ENCODE data around the gene KCNN2.
A peak's percentile ranks its signal among the peaks of the same experiment; 100 is the strongest.

Gene KCNN2

DNA sequence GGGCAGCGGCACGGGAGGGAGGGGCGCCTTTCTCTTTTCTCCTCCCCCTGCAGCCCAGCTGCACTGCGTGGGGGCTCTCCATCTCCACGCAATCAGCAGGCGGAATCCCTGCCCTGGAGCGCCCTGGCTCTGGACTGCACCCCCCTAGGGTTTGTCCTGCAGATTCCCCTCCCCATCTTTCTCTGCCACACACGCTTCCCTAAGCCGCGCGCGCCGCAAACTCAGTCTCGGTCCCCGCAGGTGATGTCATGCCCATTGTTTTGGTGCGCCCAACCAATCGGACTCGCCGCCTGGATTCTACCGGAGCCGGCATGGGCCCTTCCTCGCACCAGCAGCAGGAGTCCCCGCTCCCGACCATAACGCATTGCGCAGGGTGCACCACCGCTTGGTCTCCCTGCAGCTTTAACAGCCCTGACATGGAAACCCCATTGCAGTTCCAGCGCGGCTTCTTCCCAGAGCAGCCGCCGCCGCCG is at the start of gene KCNN2:
KCNN2 (plus strand) TSS at position 347 of the 473 bp plus-strand sequence; CDS start at position 417, 70 bp downstream.
- peak; percentile 10 for DNase-seq

DNA sequence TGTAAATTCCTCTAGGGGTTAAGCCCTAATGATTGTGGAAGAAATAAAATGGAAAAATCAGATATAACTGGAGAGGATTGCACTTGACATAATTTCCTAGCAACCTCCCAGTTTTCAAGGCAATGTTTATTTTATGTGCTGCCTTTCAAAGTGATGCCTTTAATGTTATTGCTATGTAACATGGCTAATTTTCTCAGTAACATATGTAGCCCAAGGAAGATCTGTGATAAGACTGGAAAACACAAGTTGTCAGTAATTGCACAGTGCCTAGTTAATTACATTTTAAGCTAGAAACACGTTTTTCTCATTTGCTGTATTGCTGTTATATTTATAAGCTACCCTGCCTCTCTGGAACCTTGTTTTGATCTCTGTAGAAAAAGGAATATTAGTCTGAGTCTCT is 49.2 kb upstream of the KCNN2 start:
- DNase-seq, result no peak

DNA sequence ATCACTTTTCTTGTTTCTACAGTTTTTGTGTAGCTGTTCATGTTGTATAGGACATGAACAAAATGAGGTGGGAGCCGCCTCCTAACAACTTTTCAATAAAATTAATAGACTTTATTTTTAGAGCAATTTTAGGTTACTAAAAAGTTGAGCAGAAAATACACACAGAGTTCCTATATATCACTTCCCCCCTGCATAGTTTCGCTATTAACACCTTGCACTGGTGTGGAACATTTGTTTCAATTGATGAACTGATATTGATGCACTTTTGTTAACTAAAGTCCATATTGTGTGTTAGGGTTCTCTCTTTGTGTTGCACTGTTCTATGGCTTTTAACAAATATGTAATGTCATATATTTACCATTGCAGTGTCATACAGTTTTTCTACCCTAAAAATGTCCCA is 47.8 kb upstream of the KCNN2 start:
- no peak for DNase-seq

DNA sequence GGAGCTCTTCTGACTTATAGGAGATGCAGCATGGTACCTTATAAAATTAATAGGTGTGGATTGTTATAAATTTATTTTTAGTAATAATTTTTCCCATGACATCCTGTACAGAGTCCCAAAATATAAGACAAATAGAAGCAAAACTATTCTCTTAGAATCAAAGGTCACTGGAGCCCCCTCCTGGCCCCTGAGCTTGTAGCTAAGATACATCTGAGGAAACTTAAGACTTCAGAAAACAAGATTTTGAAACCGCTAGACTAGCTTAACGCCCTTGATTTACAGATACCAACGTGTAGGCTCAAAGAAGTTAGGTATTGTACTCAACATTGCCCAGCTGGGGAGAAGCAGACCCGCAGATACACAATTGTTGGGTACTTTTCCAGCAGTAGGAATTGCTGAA is 45.7 kb upstream of the KCNN2 start:
- DNase-seq, result no peak

DNA sequence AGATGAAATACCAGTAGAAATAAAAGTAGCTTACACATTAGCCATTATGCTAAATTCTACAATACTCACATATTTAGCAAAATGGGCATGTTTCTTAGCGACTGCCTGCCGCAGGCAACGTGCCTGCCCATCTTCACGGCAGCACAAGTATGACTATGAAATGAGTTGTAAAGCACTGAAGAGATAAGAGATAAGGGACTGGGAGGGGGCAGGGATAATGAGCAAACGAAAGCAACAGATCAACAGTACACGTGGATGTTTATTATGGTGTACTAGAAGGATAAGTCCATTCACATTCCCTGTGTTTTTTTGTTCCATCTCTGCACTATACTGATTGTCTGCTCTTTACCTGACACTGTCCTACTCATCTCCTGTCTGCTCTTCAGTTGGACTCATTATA is 44.1 kb upstream of the KCNN2 start:
- DNase-seq, result no peak

DNA sequence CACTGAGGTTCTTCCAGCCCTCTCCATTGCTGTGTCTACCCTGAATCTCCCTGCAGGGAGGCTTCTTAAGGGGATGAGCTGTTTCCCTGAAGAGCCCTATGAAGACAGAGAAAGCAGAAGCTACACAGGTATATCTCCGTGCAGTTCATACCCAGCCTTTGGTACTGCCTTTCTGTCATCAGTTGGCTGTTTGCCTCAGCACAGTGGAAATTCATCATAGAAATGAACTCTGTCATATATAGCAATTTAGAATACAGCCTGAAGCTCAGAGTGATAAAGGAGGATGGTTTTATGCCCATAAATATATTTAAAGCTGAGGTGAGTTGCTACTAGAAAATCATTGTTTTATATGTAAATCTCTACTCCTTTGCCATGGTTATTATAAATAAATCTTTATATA is 42.6 kb upstream of the KCNN2 start:
- no peak for DNase-seq

DNA sequence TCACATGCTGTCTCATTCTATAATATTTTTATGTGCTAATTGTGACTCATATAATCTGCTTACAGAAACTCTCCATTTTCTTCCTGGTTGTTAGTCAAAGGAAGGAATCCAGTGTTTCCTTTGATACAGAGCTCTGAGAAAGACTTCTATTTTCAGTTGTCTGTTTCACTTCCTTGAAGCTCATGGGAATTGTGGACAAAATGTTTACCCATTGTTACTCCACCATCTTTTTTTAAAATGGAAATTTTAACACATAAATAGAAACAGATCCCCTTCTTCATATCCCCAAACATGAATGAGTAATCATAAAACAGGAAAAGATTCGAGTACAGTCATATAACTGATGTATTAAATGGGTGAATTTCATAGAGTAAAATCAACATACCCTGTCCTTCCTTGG is 42.0 kb upstream of the KCNN2 start:
- DNase-seq, result no peak

DNA sequence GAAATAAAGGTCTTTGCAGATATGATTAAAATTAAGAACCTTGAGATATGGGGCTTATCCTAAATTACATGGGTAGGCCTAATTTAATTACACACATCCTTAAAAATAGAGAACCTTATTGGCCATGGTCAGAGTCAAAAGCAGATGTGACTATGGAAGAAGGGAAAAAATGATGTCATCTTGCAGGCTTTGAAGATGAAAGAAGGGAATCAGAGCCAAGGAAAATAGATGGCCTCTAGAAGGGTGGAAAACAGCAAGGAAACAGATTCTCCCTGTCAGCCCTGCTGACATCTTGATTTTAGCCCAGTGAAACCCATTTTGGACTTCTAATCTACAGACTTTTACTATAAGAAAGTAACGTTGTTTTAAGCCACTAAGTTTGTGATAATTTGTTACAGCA is 37.6 kb upstream of the KCNN2 start:
- DNase-seq, result no peak

DNA sequence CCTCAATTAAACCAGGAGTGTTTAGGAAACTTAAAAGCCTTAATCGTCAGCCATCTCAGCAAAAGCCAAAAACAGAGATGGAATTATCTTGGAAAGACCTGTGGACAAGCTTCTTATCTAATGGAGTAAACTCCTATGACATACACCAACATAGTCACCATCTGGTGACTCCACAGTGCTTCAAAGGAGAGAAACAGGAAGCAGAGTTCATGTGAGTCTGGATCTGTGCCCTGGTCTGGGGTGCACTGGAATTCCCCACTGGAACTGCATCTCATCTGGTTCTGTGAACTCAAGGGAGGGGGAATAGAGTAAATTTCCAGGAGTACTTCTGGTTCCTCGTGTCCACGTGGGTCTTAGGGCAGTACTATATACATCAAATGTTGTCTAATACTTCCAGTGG is 36.3 kb upstream of the KCNN2 start:
- no peak for DNase-seq

DNA sequence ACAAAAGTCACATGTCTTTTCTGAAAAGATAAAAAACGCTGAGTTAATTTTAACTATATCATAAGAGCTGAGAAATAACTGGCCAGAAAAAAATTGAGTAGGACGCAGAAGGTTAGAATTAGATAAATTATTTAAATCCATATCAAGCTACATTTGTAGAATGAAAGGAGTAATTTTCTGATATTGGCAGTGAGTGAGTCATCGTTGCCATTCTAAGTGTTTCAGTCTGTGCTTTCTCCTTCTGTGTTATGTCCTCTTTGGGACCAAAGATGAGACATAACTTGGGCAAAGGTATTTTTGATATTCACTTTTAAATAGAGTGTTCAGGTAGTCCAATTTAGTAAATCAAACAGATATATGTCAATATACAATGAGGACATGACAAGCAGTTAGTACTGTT is 34.4 kb upstream of the KCNN2 start:
- DNase-seq, result no peak

DNA sequence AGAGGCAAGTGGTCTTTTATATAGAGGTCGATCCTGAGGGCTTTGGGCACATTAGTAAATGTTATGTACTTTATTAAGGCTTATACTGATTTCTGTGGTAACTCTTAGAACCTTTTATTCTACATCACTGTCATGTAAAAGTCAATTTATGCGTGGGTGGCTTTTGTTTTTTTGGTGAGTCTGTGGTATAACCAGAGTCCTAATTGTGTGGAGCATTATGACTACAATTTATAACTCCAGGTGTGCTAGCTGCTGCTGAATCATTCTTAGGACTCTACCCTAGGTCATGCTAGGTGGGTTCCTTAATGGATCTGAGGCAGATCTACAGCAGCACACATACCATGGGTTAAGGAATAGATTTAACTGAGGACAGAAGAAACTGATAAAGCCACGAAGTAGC is 33.9 kb upstream of the KCNN2 start:
- no peak for DNase-seq

DNA sequence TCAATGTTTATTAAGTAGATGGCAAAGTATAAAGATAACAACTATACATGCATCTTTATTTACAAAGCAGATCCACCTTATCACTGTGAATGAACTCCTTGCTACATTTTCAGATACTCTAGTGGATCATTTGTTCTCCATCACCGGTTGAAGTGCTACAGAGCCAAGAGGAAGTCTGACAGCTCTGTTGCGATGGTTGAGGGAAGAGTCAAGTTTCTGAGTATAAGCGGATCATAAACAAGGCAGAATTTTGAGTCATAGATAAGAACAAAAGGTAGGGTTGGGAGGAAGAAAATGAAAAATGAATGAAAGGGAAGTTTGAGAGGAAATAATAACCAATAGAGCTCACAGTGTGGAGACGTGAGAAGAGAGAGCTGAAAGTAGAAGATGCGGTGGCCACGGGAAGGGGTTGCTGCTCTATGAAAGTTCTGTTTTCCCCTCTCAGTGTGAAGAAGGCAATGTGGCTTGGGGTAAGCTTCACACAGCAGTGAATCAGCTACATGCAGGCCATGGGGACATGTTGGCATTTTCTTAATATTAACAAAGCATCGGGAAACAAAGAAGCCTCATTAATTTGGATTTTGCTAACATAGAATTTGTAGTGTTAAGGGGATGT is 30.8 kb upstream of the KCNN2 start:
- DNase-seq, result no peak

DNA sequence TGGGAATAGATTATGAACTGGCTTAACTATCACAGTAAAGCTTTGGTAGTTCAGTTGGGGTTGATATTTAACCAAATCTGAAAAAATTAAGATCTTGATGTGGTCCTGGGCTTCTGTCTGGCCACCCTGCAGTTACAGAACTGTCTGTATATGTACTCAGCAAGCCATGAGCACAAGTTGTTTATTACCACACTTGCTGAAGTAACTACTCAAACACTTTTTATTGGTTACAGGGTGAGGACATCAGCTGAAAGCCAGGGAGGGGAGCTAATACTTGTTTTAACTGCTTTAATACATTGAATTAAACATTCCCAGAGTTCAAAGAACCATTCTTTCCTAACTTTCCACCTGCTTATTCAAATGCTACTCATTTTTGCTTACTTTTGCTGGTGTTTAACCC is 29.4 kb upstream of the KCNN2 start:
- no peak for DNase-seq

DNA sequence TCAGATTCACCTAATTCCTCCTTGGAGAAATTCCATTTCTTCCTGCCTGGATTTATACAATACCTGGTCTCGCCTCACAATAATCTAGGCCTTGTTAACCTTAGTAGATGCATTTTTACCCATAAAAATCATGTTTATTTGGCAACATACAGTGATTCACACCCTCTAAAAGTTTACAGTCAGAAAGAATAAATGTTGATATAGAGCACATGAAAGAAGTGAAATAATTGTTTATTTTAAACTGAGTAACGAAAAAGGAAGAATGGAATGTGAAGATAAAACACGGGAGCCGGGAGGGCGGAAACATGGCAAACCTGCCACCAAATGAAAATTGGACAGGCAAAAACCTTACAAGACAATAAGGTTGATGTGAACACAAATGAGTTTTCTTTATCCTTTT is 28.9 kb upstream of the KCNN2 start:
- no peak for DNase-seq

DNA sequence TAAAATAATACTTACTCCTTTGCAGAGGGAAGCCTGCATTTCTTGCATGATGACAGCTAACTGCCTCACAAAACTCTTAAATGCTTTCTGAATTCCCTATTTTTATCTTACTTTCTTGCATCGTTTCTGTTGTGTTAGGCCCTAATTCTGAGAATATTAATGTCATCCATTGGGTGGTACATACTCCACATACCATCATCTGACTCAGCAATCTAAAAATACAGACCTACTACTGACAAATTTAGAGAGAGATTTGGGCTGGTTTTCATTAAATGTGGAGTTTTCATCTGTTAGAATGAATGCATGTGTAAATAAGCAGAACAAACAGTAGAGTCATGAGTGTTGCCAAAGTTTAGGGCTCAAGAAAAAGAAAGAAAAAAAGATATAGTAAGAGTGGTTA is 26.5 kb upstream of the KCNN2 start:
- DNase-seq, result no peak

DNA sequence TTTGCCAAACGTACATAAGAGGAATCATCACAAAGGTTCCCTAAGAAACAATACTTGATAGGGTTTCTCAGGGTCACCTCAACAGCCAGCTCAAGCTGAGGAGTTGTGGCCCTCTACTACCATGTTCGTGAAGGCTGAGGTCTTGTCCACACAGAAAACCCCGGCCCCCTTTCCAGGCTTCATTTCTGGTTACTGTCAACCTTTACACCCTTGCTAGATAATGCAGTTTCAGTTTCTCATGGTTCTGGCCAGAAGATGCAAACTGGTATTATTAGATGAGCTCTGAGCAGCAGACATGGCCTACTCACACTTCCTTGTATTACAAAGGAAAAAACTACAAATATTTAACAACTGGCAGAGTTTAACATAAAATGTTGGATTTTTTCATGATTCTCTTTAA is 22.8 kb upstream of the KCNN2 start:
- no peak for DNase-seq

DNA sequence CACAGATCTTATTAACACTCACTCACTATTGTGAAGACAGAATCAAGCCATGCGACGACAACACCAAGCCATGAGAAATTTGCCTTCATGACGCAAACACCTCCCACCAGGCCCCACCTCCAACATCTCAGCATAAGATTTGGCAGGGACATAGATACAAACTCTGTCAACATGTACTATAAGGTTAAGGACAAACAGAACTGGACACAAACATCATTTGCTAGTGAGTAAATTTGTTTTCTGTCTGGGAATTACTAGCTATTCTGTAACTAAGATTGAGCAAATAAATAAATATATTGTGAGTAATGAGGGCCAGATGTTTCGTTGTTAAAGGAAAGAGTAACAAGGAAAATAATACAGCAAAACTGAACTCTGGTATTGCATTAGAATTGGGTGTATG is 15.7 kb upstream of the KCNN2 start:
- no peak for DNase-seq

DNA sequence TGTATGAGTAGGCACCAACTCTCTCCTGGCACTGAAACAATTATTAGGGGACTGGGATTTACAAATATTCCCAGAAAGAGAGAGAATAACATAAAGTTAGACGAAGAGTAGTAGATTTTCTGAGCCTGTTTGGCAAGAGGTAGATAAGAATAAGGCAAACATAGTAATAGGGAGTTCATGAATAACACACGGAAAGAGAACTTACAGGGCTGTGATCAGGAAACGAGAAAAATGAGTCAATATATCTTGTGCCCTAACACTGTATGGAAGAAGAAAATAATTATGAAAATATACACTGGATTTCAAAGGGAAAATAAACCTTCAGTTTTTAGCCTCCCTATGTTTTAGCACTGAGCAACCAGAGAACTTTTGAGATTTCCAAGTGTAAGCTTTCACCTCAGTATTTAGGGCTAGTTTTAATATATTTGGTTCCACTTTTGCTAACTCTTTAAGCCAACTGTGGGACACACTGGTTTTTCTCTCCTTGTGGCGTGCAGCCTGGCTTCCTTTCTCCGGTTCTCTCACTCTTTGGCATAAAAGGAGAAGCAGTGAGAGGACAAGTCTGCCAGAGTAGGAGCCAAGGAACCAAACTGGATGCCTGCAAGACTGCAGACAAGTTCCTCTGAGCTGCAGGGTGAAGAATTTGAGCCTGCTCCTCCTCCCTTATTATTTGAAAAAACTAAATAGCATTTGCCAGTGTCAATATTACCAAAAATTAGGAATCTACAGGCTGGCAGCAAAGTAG is 6.6 kb upstream of the KCNN2 start:
- no peak for DNase-seq

DNA sequence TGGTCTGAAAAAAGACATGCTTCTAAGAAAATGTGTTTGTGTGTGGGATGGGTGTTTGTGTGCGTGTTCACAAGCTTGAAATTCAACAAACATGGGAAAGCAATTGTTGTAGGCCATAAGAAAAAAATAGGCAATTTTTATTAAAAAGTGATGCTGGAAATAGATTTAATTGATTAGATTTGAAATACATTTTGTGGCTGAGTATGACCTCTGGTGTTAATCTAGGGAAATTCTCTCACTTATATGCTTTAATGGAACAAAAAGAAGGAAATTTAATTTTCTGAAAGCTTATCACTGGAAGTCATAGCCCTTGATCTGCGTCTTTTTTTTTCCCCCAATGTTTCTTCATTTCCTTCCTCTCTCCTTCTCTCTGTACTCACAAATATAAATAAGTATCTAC is 3.5 kb upstream of the KCNN2 start:
- DNase-seq, result no peak

DNA sequence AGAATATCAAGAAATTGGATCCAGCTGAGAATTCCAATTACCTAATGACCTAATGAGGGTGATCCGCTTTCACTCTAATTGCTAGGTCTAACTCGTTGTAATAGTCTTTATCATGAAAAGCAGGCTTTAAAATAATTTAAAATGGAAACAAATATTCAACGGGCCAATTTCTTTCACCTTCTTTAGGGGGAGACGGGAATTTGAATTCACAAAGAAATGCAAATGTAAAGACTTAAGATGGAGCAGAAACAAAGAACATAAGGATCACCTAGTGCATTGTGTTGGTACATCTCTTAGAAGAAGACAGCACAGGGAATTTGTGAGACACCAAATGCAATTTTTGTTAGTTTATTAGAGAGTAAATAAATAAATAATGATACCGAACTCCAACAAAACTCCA is 1.5 kb upstream of the KCNN2 start:
- DNase-seq, result no peak

DNA sequence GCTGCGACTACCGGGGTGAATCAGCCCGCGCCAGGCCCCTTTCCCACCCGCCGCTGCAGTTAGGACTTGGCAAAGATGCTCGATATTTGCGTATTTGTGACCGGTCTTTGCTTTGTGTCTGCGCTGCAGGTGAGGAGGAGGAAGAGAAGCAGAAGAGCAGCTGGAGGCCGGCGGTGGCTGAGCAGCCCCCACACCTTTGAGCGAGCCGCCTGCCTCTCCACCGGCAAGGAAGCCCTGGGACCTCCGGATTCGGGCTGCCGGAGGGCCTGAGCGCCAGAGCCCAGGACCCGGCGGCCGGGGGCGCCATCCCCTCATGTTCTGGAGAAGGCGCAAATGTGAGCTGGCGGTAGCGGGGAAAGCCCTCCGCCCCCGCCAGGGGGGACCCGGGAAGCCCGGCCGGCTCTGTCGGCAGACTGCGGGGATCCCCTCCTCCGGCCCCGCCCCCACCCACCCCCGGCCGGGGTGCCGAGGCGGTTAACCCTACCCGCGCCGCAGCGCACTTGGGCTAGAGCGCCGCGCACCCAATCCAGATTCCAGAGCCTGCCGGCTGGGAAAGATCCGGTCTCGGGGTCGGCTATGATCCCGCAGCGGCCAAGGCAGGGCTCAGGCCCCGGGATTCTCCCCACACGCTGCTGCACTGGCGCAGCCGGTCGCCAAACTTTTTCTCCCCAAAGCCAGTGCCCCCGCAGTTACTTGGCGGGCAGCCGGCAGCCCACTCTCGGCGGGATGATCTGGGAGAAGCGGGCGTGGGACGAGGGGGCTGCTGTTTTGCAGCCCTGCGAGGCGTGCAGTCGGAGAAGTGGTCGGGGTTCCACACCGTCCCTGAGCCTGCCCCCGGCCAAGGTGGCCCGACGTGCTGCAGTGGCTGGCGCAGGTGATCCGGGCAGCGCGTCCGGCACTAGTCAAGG is 800 bp upstream of the KCNN2 start:
- no peak for DNase-seq

DNA sequence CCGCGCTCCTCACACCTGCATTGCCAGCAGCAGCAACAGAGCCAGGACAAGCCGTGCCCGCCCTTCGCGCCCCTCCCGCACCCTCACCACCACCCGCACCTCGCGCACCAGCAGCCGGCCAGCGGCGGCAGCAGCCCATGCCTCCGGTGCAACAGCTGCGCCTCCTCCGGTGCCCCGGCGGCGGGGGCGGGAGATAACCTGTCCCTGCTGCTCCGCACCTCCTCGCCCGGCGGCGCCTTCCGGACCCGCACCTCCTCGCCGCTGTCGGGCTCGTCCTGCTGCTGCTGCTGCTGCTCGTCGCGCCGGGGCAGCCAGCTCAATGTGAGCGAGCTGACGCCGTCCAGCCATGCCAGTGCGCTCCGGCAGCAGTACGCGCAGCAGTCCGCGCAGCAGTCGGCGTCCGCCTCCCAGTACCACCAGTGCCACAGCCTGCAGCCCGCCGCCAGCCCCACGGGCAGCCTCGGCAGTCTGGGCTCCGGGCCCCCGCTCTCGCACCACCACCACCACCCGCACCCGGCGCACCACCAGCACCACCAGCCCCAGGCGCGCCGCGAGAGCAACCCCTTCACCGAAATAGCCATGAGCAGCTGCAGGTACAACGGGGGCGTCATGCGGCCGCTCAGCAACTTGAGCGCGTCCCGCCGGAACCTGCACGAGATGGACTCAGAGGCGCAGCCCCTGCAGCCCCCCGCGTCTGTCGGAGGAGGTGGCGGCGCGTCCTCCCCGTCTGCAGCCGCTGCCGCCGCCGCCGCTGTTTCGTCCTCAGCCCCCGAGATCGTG is 517 bp downstream of the KCNN2 start:
- DNase-seq, result no peak
